GM21737 (cell line): ENCODE measurements around the gene MOB1A.
A peak's percentile ranks its signal among the peaks of the same experiment; 100 is the strongest.
"Not testable (repeated sequence)": the region's sequence is repeated elsewhere in the genome, so short reads cannot be mapped to it uniquely, and the experiment has no call there.

Experiments
- ATAC-seq: cut with Tn5 transposase; IDR thresholded peaks from one replicate; pipeline ENCODE4 v1.9.1; 2021; ENCODE audit warnings: mild to moderate bottlenecking, moderate library complexity; ENCODE audit not compliant: unreplicated experiment

MOB1A gene

DNA sequence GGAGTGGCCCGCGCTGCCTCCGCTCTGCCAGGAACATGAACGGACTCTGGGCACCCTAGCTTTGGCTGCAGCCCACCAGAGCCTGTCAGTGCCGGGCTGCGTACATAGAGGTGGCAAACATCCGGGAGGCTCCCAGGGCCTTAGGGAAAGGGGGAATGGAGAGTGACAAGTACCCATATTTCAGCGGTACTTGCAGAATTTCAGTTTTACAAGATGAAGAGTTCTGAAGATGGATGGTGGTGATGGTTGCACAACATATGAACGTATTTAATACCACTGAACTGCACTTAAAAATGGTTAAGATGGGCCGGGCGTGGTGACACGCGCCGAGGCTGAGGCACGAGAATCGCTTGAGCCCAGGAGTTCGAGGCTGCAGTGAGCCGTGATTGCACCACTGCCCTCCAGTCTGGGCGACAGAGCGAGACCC is 20.6 kb upstream of the MOB1A start:
- no peak for ATAC-seq

DNA sequence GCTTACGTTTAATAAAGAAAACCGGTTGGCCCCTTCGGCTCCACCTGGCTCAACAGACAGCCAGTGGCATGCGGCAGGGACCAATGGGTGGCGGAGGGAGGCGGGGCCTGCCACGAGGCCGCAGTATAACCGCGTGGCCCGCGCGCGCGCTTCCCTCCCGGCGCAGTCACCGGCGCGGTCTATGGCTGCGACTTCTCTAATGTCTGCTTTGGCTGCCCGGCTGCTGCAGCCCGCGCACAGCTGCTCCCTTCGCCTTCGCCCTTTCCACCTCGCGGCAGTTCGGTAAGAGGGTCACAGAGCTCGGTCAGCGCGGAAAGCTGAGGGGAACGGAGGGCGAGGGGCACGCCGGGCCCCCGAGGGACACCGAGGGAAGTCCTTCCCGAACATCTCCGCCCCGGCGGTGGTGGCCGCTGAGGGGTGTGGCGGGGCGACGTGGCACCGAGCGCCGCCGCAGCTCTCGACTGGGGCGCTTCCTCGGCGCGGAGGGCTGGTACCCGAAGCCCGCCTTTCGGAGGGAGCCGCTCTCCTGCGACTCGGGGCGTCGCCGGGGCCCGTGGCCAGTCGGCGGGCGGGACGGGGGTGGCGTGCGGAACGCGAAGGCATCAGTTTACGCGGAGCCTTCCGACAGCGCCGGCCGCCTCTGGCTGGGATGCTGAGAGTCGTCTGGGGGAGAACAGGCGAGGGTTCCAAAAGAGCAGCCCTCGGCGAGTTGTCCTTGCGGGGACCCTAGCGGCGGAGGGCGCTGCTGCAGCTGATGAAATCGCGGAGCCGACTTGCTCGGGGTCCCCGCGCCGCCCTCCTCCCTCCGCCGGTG is 20.0 kb upstream of the MOB1A start, which contains the start of gene MTHFD2:
TSS of gene MTHFD2 (plus strand) at position 155 of the 814 bp plus-strand sequence. CDS start at position 182, 27 bp downstream.
- ATAC-seq: peak; percentile 83

DNA sequence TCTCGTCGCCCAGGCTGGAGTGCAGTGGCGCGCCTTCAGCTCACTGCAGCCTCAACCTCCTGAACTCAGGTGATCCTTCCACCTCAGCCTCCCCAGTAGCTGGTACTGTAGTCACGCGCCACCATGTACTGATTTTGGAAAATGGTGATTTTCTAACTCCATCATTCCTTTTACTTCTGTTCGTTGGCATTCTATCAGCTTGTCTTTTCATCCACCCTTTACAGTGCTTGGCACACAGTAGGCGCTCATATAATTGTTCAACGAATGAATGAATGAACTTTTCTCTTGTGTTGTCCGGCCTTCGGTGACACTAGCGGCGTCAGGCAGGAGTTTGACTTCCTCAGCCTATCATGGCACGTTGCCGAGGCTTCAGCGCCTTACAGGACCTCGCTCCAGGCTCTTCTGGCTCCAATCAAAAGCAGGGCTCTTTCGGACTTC is 19.4 kb upstream of the MOB1A start:
- ATAC-seq: no peak

DNA sequence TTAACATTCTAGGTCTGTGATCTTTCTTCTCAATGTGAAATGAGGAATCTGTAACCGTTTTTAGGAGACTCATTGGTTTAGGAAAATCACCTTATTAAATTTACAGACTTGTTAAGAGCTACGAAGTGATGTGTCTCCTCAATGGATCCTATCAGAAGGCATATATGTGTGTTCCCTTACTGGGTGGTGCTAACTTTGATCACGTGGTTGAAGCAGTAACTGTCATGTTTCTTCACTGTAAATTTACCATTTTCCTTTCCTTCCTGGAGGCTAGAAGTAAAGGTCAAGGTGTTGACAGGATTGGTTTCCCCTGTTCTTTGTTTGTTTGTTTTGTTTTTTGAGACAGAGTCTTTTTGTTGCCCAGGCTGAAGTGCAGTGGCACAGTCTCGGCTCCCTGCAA is 18.4 kb upstream of the MOB1A start:
- no peak for ATAC-seq

DNA sequence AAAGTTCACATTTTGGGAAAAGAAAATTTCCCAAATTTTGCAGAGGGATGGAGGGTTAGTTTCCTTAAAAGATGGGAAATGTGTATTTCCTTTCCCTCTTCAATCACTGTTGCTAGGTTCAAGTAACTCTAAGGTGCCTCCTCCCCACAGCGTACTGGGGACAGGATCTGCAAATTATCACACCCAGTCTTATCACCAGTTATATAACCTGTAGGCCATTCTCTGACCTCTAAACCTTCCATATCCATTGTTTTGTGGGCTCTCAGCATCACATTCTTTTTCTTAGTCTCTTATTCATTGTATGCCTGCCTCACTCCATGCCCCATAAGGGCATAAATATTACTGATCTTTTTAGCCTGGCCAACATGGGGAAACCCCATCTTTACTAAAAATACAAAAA is 16.1 kb upstream of the MOB1A start:
- no peak for ATAC-seq

DNA sequence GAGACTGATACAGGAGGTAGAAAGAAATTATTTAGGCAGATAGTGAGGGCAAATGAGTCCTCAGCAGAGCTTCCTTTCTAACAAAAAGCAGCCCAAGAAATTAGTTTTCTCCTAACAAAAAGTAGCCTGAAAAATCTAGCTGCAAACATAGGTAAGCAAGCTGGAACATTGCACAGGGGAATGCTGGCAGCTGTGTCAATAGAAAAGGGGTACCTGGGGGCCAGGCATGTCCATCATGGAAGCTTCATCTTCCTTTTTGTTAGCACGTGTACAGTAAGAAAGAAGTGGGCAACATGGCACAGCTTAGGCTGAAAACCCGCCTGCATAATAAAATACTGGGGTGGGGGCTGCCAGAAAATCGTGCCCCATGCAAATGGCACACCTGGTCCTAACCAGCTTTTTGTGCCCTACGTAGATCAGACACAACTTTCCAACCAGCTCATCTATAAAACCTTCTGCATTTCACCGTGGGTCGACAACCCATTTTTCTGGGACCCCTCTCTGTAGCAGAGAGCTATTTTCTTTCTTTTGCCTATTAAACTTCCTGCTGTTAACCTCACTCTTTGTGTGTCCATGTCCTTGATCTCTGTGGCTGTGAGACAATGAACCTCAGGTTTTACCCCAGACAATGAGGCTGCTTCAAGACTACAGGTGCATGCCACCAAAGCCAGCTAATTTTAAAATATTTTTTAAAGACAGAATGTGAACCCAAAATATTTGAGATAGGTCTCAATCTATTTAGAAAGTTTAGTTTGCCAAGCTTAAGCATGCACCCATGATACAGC is 13.1 kb upstream of the MOB1A start:
- no peak for ATAC-seq

DNA sequence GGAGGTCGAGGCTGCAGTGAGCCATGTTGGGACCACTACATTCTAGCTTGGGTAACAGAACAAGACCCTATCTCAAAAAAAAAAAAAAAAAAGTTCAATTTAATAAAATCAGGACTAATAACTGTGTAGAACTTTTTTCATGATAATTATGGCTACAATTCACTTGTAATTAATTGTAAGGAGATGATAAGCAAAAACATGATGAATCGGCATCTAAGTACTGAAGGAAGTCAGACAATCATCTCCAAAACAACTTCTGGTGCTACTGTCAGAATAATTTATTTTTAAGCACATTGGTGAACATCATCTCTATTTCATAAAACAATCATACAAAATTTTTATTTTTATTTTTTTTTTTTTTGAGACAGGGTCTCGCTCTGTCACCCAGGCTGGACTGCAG is 10.0 kb upstream of the MOB1A start:
- no peak for ATAC-seq

DNA sequence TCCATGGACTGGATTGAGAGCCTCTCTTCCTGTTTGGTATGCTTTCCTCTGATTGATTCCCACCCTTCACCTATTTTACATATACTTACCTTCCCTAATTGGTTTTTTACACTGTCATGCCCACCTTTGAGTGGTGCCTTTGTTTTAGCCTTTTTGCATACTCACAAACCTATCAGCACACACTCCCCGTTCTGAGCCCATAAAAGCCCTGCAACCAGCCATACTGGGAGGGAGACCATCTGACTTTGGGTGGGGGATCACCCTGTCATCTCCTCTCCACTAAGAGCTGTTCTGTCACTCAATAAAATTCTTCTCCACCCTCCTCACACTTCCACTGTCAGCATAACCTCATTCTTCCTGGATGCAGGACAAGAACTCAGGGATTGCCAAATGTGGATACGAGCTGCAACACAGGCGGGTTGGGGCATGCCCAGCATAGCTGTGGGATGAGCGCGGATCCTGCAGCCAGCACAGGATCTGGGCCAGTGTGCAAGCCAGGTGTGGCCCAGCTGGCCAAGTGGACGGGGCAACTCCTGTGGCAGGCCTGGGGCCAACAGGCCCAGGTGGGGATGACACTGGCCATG is 9.4 kb upstream of the MOB1A start:
- ATAC-seq: no peak

DNA sequence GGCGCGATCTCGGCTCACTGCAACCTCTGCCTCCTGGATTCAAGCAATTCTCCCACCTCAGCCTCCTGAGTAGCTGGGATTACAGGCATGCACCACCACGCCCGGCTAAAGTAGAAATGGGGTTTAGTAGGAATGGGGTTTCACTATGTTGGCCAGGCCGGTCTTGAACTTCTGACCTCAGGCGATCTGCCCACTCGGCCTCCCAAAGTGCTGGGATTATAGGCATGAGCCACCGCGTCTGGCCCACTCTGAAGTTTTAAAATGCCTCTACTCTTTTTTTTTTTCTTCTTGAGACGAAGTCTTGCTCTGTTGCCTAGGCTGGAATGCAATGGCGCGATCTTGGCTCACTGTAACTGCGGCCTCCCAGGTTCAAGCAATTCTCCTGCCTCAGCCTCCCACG is 8.0 kb upstream of the MOB1A start:
- ATAC-seq: not testable (repeated sequence)

DNA sequence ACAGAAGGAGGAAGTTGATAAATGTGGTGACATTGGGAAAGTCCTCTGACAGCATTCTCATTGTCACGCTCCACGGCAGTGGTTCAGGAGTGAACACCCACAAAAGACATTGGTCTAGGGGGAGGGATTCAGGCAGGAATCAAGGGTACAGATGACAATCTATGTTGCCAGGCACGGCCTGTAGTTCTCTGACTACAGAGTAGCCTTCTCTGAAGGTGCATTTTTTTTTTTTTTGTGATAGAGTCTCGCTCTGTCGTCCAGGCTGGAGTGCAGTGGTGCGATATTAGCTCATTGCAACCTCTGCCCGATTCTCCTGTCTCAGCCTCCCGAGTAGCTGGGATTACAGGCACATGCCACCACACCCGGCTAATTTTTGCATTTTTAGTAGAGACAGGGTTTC is 7.4 kb upstream of the MOB1A start:
- ATAC-seq: peak; percentile 47

DNA sequence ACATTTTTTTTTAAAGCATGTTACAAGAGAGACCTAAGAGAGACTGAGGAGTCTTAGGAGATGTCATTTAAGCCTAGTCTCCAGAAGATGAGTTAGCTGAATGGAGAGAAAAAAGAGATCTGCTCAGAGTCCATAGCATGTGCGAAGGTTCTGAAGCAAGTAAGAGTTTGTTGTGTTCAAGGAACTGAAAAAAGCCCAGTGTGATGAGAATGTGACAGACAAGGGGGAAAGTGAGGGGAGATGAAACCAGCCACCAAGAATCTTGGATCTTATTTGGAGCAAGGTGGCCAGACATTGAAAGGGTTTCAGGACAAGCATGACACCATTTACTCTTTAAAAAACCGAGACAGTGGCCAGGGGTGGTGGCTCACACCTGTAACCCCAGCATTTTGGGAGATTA is 5.2 kb upstream of the MOB1A start:
- no peak for ATAC-seq

DNA sequence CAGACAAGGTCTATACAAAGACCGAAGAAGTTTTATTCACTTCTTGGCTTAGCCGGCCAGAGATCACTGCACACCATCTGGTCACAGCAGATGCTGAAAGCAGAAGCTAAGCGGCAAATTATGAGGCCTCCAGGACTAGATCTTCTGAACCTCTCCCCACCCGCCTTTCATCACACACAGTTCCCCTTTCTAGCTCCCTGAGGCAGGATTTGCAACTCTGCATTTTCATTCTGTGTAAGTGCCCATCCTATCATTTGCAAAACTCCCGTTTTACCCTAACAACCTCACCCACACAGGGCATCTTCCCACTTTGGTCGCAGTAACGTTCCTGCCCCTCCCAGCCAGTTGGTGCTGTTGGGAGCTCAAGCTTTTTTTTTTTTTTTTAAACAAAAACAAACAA is 3.1 kb upstream of the MOB1A start:
- peak; percentile 33 for ATAC-seq

DNA sequence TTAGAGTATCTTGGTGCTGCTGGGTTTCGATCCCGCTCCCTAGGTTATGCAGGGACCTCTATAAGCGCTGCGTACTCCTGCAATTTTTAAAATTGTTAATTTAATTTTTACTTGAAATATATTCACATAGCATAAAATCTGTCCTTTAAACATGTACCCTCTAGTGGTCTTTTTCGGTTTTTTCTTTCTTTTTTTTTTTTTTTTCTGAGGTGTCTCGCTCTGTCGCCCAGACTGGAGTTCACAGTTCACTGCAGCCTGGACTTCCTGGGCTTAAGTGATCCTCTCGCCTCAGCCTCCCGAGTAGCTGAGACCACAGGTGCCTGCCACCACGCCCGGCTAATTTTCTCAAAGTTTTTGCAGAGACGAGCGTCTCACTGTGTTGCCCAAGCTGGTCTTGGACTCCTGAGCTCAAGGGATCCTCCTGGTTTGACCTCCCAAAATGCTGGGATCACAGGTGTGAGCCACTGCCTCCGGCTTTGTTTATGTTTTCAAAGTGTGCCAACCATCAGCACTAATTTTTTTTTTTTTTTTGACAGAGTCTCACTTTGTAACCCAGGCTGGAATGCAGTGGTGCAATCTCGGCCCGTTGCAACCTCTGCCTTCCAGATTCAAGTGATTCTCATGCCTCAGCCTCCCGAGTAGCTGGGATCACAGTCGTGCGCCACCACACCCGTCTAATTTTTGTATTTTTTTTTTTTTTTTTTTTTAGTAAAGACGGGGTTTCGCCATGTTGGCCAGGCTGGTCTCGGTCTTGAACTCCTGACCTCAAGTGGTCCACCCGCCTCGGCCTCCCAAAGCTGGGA is 585 bp upstream of the MOB1A start:
- ATAC-seq: peak; percentile 0

DNA sequence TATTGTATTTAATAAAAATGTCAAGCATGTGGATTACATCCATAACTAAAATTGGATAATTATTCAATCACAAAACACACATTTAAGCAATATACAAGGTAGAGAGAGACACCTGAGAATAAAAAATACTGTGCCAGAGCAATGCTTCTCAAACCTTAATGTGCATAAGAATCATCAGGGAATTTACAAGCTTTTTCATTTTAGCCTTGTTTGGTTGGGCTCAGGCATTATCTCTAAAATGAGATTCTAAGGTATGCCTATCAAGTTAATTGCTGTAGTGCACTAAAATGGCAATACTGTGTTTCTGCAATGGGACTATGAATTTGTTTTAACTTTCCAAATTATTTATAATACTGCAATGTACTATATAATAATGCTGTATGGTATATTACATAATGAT is 983 bp downstream of the MOB1A start:
- no peak for ATAC-seq

DNA sequence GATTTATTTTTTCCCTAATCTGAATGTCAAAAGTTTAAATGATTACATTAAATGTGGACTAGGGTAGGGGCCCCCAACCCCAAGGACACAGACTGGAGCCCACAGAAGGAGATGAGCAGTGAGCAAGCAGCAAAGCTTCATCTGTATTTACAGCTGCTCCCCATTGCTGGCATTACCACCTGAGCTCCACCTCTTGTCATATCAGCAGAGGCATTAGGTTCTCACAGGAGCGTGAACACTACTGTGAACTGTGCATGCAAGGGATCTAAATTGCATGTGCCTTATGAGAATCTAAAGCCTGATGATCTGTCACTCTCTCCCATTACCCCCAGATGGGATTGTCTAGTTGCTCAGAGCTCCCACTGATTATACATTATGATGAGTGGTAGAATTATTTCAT is 3.8 kb downstream of the MOB1A start:
- ATAC-seq: no peak

DNA sequence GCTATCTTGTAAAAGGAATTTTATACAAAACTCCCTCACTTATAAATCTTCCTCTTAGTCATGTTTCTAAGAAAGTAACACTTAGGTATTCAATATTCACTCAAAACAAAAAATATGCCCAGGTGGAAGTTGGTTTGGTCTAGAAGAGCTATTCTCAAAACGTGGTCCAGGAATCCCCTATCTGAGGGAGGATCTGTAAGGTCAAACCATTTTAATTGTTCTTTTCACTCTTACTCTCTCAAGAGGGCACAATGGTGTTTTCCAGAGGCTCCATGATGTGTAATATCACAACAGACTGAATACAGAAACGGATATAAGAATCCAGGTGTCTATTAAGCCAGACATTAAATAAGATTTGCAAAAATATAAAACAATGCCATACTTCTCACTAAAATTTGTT is 9.9 kb downstream of the MOB1A start:
- no peak for ATAC-seq

DNA sequence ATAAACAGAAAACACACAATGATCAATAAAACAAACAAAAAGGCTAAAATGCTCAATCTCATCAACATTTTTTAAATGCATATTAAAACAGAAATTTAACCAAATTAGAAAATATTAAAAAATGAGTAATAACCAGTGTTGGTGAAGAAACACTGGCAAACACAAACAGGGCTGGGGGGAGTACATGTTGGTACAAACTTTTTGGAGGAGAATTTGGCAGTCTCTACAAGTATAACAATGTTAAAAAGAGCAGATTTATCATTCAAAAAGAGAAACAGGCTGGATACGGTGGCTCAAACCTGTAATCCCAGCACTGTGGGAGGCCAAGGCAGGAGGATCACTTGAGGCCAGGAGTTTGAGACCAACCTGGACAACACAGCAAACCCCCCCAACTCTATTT is 13.9 kb downstream of the MOB1A start:
- no peak for ATAC-seq

DNA sequence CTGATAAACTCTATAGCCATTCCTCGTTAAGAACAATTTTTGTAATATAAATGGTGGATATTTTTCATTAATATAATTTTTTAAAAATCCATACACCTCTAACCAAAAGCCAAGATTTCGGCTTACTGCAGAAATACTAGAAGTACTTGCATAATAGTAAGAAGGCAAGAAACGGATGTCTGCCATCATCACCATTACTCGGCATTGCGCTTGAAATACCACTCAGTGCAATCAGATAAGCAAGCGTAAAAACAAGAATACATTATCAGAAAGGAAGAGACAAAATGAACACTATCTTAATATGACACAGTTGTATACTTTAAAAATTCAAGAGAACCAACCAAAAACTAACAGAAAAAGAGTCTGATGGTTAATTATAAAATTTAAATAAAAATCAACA is 15.7 kb downstream of the MOB1A start:
- no peak for ATAC-seq

DNA sequence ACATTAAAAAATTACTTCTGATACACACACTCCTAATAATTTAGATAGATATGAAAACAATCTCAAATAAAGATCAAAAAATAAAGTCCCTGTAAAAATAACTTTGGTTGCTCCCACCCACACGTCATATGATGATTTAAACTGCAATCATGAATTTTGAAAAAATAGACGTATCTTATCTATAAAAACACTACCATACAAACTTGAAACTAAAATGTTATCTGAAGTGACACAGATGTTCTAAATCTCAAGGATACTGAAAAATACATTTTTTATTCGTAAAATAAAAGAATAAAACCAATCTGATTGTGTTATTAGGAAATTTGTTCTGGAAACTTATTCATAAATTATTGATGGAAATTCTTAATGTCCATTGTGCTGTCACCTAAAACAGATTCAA is 22.8 kb downstream of the MOB1A start:
- no peak for ATAC-seq

DNA sequence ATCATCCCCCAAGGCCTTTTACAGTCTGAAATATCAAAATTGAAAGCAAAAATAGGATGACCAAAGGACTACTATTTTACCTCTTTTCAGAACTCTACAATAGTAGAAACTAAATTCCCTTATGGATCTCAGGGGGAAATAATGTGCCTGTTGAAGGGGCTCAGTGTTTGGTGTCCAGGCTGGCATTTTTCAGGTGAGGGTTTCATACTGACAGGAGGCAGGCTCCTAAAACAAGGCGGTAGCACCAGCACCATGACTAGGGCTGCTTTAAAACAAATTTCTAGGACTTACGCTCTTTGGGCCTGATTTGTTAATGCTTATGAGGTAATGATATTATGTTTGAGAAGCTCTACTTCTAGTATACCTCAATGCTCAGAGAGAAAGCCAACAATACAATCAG is 25.7 kb downstream of the MOB1A start:
- no peak for ATAC-seq
